ENCODE data around the gene PLK4. TPM values are rescaled to one million over a fixed set of nuclear protein-coding genes. Genes with fewer than 3 reads are reported as not detected.
A peak's percentile ranks its signal among the peaks of the same experiment; 100 is the strongest.

Gene PLK4
- total RNA-seq: 10 to 100 TPM; 44.7 to 47.5 TPM

DNA sequence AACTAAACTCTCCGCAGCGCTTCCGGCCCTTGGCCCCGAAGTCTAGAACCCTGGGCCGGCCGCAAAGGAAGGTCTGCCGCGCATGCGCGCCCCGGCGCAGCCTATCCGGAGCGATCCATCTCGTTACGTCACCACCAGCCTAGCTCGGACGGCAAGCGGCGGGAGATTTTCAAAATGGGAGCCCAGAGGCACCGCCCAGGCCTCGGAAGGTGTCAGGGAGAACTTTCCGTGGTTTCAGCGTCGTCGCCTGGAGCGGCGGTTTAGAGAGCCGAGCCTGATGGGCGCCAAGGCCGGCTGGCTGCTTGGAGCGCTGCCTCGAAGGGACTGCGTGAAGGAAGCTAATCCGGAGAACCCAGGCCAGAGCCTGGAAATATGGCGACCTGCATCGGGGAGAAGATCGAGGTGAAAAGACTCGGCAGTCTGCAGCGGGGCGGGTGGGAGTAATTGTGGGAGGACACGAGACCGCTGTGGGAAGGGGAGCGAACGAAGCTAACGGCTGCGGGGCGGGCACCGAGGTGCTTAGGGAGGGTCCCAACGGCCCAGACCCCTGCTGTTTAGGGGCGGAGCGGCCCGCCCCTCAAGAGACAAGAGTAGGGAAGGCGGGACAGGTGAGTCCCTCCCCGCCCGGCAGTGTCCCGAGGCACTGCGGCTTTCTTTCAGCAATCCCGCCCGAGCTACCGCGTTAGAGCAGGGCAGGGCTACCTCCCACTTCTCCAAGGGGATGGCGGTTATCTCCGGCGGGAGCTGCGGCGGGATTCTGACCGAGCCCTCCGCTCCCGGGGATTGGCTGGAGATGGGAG, at the start of gene PLK4:
Gene PLK4, plus strand, starts transcription at position 131 of the 800 bp plus-strand sequence. Its CDS starts 242 bp downstream, at position 373.
- DNase-seq: peak; percentile 96
- H3K9me3 Mint-ChIP-seq: no peaks in the 10 kb centered on the region
- H3K4me3 Mint-ChIP-seq: peak within 1 kb of the TSS; percentile 89
- peak within 1 kb of the TSS; percentile 98 for H3K27ac Mint-ChIP-seq
- H3K27me3 Mint-ChIP-seq: peaks cover 3% of the 10 kb centered on the region
- H3K36me3 Mint-ChIP-seq: peaks cover 27% of the 10 kb centered on the region
- peaks cover 14% of the 10 kb centered on the region for H3K4me1 Mint-ChIP-seq

DNA sequence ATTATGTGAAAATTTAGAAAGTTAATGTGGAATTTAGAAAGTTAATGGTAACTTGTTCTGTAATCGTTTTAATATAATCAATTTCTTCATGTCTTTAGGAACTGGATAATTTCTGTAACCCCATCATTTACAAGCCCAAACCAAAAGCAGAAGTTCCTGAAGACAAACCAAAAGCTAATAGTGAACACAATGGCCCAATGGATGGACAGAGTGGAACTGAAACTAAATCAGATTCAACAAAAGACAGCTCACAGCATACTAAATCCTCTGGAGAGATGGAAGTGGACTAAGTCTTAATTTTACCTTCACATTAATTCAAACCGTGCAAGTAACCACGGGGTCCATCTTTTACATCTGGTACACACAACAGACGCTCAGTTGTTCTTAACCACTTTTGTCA, 48.1 kb upstream of the PLK4 start:
- no peak overlapping the region for H3K27ac Mint-ChIP-seq
- H3K9me3 Mint-ChIP-seq: no peaks in the 10 kb centered on the region
- H3K27me3 Mint-ChIP-seq: no peaks in the 10 kb centered on the region
- H3K4me3 Mint-ChIP-seq: no peak overlapping the region
- H3K36me3 Mint-ChIP-seq: no peaks in the 10 kb centered on the region
- DNase-seq: no peak
- H3K4me1 Mint-ChIP-seq: no peaks in the 10 kb centered on the region

DNA sequence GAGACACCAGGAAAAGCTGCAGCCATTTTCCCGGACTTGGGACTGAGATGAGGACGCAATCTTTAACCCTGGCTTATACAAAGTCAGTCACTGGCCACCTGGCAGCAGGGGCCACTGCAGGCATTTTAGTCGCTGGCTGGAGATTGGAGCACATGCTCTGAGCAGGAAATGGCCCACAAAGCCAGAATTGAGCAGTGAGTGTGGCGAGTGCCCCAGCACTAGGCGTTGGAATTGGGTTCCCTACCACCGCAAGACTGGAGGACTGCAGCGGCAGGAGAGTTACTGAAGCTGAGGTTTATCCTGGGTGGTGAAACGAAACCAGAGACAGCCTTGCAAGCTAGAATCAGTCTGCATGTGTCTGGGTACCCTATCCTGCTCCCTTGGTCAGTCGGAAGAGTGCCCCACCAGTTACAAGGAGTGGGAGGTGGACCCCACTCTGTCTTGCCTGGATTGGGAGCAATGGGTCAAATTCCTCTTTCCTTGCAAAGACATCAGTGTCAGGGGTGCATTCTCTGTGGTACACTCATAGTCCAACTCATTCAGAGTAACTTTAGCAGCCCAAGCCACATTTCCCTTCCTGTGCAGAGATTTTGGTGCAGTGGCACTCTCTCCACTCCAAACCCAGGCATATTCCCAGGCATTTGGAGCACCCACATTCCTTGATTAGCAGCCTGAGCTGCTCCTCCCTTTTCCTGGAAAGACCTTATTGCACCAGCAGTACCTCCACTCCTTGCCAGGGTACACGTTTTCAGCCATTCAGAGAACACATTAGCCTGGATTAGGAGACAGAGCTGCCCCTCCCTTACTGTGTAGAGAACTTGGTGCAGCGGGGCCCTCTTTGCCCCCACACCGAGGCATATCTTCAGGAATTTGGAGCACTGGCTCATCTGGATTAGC, 36.7 kb upstream of the PLK4 start:
- Mint-ChIP-seq H3K9me3 (peaks cover 18% of the 10 kb centered on the region), H3K27me3 (no peaks in the 10 kb centered on the region), H3K36me3 (peaks cover 30% of the 10 kb centered on the region), H3K4me1 (no peaks in the 10 kb centered on the region), H3K4me3 (no peak overlapping the region), H3K27ac (no peak overlapping the region)
- no peak for DNase-seq

DNA sequence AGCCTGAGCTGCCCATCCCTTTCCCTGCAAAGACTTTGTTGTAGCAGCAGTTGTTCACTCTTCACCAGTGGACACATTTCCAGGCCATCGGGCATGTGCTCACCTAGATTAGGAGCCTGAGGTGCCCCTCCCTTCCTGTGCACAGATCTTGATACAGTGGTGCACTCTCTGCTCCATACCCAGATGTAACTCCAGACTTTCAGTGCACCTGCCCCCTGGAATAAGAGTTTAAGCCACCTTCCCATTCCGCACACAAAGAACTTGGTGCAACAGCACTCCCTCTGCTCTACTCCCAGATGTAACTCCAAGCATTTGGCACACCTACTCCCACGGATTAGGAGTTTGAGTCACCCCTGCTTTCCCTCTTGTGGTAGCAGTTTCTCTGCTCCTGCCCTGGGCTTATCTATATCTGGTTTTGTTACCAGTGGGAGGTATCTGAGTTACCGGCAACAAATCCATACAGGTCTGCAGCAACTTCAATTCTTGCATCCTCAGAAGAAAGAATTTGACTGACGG, 36.0 kb upstream of the PLK4 start:
- H3K27me3 Mint-ChIP-seq: no peaks in the 10 kb centered on the region
- no peaks in the 10 kb centered on the region for H3K4me1 Mint-ChIP-seq
- no peak overlapping the region for H3K4me3 Mint-ChIP-seq
- DNase-seq: no peak
- H3K27ac Mint-ChIP-seq: no peak overlapping the region
- H3K36me3 Mint-ChIP-seq: peaks cover 34% of the 10 kb centered on the region
- H3K9me3 Mint-ChIP-seq: peaks cover 22% of the 10 kb centered on the region

DNA sequence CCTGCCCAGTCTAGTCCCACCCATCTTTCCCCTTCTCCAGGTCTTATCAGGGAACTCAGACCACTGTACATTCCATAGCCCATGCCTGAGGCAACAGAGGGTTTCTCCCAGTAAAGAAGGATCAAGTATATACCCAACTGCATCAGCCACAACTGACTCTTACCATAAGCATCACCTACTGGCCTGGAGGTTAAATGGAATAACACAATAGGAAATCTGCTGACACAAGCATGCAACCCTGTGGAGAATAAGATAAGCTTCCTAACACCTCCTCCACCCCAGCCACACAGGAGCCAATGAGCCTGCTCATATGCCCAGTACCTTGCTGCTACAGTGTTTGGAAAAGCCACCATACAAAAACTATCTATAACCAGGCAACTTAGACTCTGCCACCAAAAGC, 34.6 kb upstream of the PLK4 start:
- Mint-ChIP-seq H3K4me3 (no peak overlapping the region), H3K27ac (no peak overlapping the region), H3K4me1 (no peaks in the 10 kb centered on the region), H3K9me3 (peaks cover 34% of the 10 kb centered on the region), H3K36me3 (peaks cover 46% of the 10 kb centered on the region), H3K27me3 (no peaks in the 10 kb centered on the region)
- DNase-seq: no peak

DNA sequence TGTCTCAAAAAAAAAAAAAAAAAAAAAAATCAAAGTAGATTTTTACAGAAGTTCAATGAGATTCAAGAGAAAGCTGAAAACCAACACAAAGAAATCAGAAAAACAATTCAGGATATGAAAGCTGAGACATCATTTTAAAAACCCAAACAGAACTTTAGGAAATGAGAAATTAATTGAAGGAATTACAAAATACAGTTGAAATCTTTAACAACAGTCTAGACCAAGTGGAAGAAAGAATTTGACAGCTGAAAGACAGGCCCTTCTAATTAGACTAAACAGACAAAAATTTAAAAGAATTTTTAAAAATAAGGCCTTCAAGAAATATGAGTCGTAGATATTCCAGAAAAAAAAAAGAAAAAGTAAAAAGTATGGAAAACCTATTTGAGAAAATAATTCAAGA, 33.9 kb upstream of the PLK4 start:
- Mint-ChIP-seq H3K4me1 (no peaks in the 10 kb centered on the region), H3K27ac (no peak overlapping the region), H3K27me3 (no peaks in the 10 kb centered on the region), H3K36me3 (peaks cover 53% of the 10 kb centered on the region), H3K4me3 (no peak overlapping the region), H3K9me3 (peaks cover 40% of the 10 kb centered on the region)
- DNase-seq: no peak

DNA sequence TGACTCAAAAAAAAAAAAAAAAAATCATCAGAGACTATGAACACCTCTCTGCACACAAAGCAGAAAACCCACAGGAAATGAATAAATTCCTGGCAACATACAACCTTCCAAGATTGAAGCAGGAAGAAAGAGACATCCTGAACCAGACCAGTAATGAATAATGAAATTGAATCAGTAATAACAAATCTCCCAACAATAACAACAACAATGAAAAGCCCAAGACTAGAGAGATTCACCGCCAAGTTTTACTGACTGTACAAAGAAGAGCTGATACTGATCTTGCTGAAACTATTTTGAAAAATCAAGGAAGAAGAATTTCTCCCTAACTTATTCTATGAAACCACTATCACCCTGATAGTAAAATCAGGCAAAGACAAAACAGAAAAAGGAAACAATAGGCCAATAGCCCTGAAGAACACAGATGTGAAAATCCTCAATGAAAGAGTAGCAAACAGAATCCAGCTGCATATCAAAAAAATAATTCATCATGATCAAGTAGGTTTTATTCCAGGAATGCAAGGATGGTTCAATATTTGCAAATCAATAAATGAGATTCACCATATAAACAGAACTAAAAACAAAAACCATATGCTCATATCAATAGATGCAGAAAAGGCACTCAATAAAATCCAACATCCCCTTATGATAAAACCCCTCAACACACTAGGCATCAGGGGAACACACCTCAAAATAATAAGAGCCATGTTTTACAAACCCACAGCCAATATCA, 31.0 kb upstream of the PLK4 start:
- H3K9me3 Mint-ChIP-seq: peaks cover 53% of the 10 kb centered on the region
- H3K4me1 Mint-ChIP-seq: no peaks in the 10 kb centered on the region
- H3K27ac Mint-ChIP-seq: no peak overlapping the region
- no peak for DNase-seq
- no peak overlapping the region for H3K4me3 Mint-ChIP-seq
- H3K36me3 Mint-ChIP-seq: peaks cover 62% of the 10 kb centered on the region
- no peaks in the 10 kb centered on the region for H3K27me3 Mint-ChIP-seq

DNA sequence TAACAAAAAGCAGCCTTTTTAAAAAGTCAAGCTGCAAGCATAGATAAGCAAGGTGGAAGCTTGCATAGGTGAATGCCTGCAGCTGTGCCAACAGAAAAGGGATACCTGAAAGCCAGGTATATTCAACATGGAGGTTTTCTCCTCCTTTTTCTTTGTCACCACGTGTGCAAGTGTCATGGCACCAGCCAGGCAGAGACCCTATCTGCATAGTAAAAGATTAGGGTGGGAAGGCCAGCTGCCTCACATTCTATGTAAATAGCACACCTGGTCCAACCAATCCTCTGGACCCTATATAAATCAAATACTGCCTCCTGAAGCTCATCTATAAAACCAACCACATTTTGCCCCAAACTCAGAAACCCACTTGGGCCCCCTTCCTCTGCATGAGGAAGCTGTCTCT, 28.0 kb upstream of the PLK4 start:
- Mint-ChIP-seq H3K36me3 (peaks cover 68% of the 10 kb centered on the region), H3K27me3 (no peaks in the 10 kb centered on the region), H3K4me1 (peaks cover 3% of the 10 kb centered on the region), H3K27ac (no peak overlapping the region), H3K9me3 (peaks cover 48% of the 10 kb centered on the region), H3K4me3 (no peak overlapping the region)
- DNase-seq: no peak

DNA sequence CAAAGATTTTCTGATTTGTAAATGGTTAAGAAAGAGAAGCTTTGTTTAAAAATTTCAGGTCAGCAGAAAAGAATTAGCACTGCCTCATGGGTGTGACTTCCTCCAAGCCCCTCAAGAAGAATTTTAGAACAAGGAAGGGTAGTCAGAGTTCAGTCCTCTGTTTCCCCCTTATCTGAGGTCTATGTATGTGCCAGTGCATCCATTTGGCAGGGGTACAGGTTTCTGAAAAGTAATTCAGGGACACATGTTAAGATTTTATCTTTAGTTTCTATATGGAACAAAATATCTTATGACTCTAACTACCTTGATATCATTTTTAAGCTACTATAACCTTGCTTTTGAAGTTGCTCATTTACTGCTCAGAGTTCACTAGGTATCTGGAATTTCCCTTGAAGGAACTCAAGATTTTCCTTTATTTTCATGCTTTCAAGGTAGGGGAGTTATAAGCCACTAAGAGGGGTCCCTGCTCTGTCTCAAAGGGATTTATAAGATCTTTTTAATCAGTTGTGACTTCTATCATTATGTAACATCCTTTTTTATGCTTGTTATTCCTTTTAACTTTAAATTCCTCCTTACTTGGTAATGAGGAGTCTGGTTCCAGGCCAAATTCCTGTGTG, 24.4 kb upstream of the PLK4 start:
- H3K27ac Mint-ChIP-seq: no peak overlapping the region

DNA sequence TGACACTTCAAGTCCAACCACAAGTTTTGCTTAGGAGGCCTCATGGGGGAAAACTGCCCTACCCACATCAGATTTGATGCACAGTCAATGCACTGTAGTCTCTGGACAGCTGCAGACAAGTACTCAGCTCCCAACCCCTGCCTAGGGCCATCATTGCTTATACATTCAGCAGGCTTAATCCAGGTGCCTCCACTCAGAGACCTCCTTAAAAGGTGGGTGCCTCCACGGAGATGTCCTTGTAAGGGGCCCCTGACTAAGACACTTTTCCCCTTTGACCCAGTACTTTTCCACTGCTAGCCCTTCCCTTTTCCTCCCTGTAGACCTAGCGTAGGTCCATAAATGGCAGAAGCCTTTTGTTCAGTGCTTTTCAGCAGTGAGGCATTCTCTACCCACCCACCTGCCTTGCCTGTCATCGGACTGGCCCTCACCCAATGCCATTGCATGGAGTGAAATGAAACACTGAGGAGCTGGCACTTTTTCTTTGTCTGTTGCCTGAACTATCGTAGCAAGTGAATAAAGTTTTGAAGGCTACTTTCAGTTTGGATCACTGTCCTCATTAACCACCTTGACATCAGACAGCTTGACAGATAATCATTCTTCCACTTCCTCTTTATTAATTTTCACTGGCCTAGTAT, 23.8 kb upstream of the PLK4 start:
- Mint-ChIP-seq H3K4me1 (peaks cover 3% of the 10 kb centered on the region), H3K36me3 (peaks cover 60% of the 10 kb centered on the region), H3K27me3 (no peaks in the 10 kb centered on the region), H3K27ac (no peak overlapping the region), H3K9me3 (peaks cover 31% of the 10 kb centered on the region), H3K4me3 (no peak overlapping the region)
- DNase-seq: no peak

More for the DNA sequence above, 24.4 kb upstream of the PLK4 start:
- peaks cover 36% of the 10 kb centered on the region for H3K9me3 Mint-ChIP-seq
- peaks cover 3% of the 10 kb centered on the region for H3K4me1 Mint-ChIP-seq
- no peaks in the 10 kb centered on the region for H3K27me3 Mint-ChIP-seq
- H3K4me3 Mint-ChIP-seq: no peak overlapping the region
- no peak for DNase-seq
- H3K36me3 Mint-ChIP-seq: peaks cover 63% of the 10 kb centered on the region

DNA sequence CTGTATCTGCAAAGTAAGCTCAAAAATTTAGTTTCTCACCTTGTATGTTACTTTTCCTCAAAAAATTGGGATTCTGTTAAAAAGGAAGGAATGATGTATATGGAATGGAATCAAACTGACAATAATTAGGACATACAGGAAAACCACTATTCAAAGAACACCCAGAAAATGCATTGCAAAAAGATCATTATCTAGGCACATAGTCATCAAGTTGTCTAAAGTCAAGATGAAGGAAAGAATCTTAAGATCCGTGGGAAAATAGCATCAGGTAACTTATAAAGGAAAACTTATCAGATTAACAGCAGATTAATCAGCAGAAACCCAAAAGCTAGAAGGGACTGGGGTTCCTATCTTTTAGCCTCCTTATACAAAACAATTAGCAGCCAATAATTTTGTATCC, 23.1 kb upstream of the PLK4 start:
- Mint-ChIP-seq H3K4me1 (peaks cover 3% of the 10 kb centered on the region), H3K9me3 (peaks cover 29% of the 10 kb centered on the region), H3K4me3 (no peak overlapping the region), H3K36me3 (peaks cover 62% of the 10 kb centered on the region), H3K27ac (no peak overlapping the region), H3K27me3 (no peaks in the 10 kb centered on the region)
- DNase-seq: no peak

DNA sequence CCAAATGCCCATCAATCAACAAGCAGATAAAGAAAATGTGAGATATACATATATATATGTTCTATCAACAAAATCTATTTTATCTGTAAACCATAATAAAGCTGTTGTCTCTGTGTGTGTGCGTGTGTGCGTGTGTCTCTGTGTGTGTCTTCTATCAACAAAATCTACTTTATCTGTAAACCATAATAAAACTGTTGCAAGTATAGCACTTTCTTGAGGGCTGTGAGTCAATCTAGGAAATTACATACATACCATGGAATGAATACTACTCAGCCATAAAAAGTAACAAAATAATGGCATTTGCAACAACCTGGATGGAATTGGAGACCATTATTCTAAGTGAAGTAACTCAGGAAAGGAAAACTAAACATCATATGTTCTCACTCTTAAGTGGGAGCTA, 12.5 kb upstream of the PLK4 start:
- peaks cover 9% of the 10 kb centered on the region for H3K36me3 Mint-ChIP-seq
- H3K27me3 Mint-ChIP-seq: no peaks in the 10 kb centered on the region
- no peak overlapping the region for H3K4me3 Mint-ChIP-seq
- H3K9me3 Mint-ChIP-seq: peaks cover 3% of the 10 kb centered on the region
- DNase-seq: no peak
- H3K4me1 Mint-ChIP-seq: peaks cover 6% of the 10 kb centered on the region
- no peak overlapping the region for H3K27ac Mint-ChIP-seq

DNA sequence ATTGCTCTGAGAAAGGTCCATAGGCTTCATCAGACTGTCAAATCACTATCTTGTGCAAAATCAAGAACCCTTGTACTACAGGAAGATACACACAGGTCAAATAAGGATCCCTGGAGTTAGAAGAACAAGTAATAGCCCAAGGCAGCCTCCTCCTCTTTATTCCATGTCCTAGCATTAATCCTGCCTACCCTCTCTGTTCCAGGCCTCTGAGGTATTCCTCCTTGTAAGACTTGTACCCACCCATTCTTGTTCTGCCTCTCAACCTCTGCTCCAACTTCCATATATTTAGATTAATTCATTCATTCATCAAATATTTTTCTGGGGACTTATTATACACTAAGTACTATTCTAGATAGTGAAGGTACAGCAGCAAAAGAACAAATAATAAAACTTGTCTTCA, 10.4 kb upstream of the PLK4 start:
- H3K27ac Mint-ChIP-seq: no peak overlapping the region
- peaks cover 7% of the 10 kb centered on the region for H3K9me3 Mint-ChIP-seq
- DNase-seq: no peak
- H3K36me3 Mint-ChIP-seq: peaks cover 11% of the 10 kb centered on the region
- peaks cover 6% of the 10 kb centered on the region for H3K4me1 Mint-ChIP-seq
- no peaks in the 10 kb centered on the region for H3K27me3 Mint-ChIP-seq
- no peak overlapping the region for H3K4me3 Mint-ChIP-seq

DNA sequence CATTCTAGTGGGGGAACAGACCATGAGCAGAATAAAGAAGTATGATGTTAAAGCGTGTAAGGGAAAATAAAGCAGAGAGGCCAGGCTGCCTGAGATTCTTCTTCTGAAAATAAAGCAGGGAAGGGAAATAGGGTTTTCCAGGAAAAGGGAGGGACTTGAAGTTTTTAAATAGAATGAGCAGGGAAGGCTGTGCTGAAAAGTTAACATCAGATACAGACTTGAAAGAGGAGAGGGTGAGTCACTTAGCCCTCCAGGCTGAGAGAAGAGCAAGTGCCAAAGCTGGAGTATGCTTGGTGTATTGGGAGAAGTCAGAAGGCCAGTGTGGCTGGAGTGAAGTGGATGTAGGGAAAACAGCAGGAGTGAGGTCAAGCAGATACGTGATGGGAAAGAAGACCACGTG, 10.0 kb upstream of the PLK4 start:
- DNase-seq: no peak
- peaks cover 13% of the 10 kb centered on the region for H3K36me3 Mint-ChIP-seq
- H3K4me3 Mint-ChIP-seq: no peak overlapping the region
- peaks cover 7% of the 10 kb centered on the region for H3K9me3 Mint-ChIP-seq
- no peak overlapping the region for H3K27ac Mint-ChIP-seq
- H3K27me3 Mint-ChIP-seq: no peaks in the 10 kb centered on the region
- peaks cover 6% of the 10 kb centered on the region for H3K4me1 Mint-ChIP-seq
